Caco-2 (cell line): ENCODE results near the gene RGS16. TPM values are rescaled to one million over a fixed set of nuclear protein-coding genes. Genes with fewer than 3 reads are reported as not detected.

Experiments used
- BruUV-seq: library from RNA; stranded (reverse); fragments of 400-500 nt; replicated peaks from 2 replicates; lab custom pipeline; 2021; lab: Mats Ljungman, UMichigan
- CTCF ChIA-PET: fragments of 300-600 bp; sonication (Branson Sonifier 250); formaldehyde crosslinking; loops from one replicate; lab custom pipeline; 2022; ENCODE audit warnings: antibody characterized with exemption; lab: Charles Lee
- POLR2A ChIA-PET: fragments of 300-600 bp; sonication (Branson Sonifier 250); formaldehyde crosslinking; loops from one replicate; lab custom pipeline; 2022; ENCODE audit warnings: antibody characterized with exemption; lab: Charles Lee
- DNase-seq, 2 experiments: peaks; one replicate each; pipeline versions ENCODE4 v3.0.0 to v3.0.0-alpha.2; 2020 to 2022
- H3K27me3 ChIP-seq: replicated peaks from 2 replicates; pipeline ENCODE4 v1.6.0; 2011; ENCODE audit warnings: low read length; ENCODE audit not compliant: control insufficient read depth, insufficient read depth
- H3K36me3 ChIP-seq: 2 replicates; pipeline ENCODE4 v1.5.1; 2011; ENCODE audit warnings: low read length; ENCODE audit not compliant: control insufficient read depth, insufficient read depth
- H3K4me1 ChIP-seq: fragments of 250-450 bp; sonication (Bioruptor Pico); 2 replicates; pipeline ENCODE4 v1.5.1; 2020; ENCODE audit warnings: mild to moderate bottlenecking
- H3K4me3 ChIP-seq: 2 replicates; pipeline ENCODE4 v1.5.1; 2011; ENCODE audit warnings: low read depth, mild to moderate bottlenecking, control low read depth, low read length
- H3K9me3 ChIP-seq: fragments of 250-450 bp; sonication (Bioruptor Pico); 2 replicates; pipeline ENCODE4 v1.5.1; 2020; ENCODE audit warnings: mild to moderate bottlenecking, moderate library complexity
- H3K27ac Mint-ChIP-seq: one replicate; pipeline ENCODE4 v1.8.0; 2022; ENCODE audit warnings: mixed read lengths; ENCODE audit not compliant: unreplicated experiment
- H3K27me3 Mint-ChIP-seq: one replicate; pipeline ENCODE4 v1.8.0; 2022; ENCODE audit warnings: mixed read lengths; ENCODE audit not compliant: insufficient read depth, unreplicated experiment
- H3K36me3 Mint-ChIP-seq: one replicate; pipeline ENCODE4 v1.8.0; 2022; ENCODE audit warnings: mild to moderate bottlenecking, mixed read lengths; ENCODE audit not compliant: insufficient read depth, unreplicated experiment
- H3K4me1 Mint-ChIP-seq: one replicate; pipeline ENCODE4 v1.8.0; 2022; ENCODE audit warnings: low read depth, mixed read lengths; ENCODE audit not compliant: unreplicated experiment
- H3K4me3 Mint-ChIP-seq: one replicate; pipeline ENCODE4 v1.8.0; 2022; ENCODE audit warnings: mild to moderate bottlenecking, moderate library complexity, mixed read lengths; ENCODE audit not compliant: unreplicated experiment
- H3K9me3 Mint-ChIP-seq: one replicate; pipeline ENCODE4 v1.8.0; 2022; ENCODE audit warnings: mixed read lengths; ENCODE audit not compliant: unreplicated experiment
- intact Hi-C: fragments of 100-400 bp; cut with micrococcal nuclease; formaldehyde crosslinking; loops from one replicate; pipeline ENCODE4 v1.10.0; 2022; ENCODE audit not compliant: unreplicated experiment
- total RNA-seq: library from RNA; stranded (reverse); gene quantifications from 2 replicates; pipeline ENCODE4 v1.2.3, GENCODE V29; 2022
- TF ChIP-seq, protein P1 (sequence below), 2 experiments: fragments of 200-600 bp in 1 of 2; IDR thresholded peaks; 1 replicate in 1 of 2; 2 replicates in 1 of 2; pipeline versions ENCODE4 v1.5.1 to v1.8.0; 2011 to 2022; ENCODE audit warnings: antibody characterized with exemption in 1 of 2, control low read depth in 1 of 2, inconsistent platforms in 1 of 2, low read depth in 1 of 2, low read length in 1 of 2, mild to moderate bottlenecking in 1 of 2, moderate library complexity in 1 of 2; ENCODE audit not compliant: insufficient read depth in 1 of 2, severe bottlenecking in 1 of 2, unreplicated experiment in 1 of 2

Gene RGS16
- total RNA-seq, 1 experiment from 2014 or later, result 1.2 TPM

DNA sequence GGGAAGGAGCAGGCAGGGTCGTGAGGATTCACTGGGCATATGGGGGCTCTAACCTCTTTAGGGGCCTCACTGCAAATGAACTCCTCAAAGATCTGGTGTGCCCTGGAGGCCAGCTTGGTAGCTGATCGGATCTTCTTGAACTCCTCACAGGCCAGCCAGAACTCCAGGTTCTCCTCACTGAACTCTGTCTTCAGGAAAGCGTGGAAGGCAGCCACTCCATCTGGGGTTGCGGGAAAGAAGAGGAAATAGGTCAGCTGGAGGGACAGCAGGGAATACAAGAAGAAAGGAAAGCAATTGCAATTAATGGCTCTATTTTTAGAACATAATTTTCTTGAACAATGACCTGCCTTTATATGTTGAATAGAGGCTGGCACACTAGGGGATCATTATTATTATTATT is 2.3 kb downstream of the RGS16 start:
- no peaks in the 10 kb centered on the region for H3K9me3 Mint-ChIP-seq
- no TSS peak for BruUV-seq
- peaks cover 6% of the 10 kb centered on the region for H3K36me3 Mint-ChIP-seq
- H3K27me3 Mint-ChIP-seq, result no peaks in the 10 kb centered on the region
- TF ChIP-seq, protein P1, sequence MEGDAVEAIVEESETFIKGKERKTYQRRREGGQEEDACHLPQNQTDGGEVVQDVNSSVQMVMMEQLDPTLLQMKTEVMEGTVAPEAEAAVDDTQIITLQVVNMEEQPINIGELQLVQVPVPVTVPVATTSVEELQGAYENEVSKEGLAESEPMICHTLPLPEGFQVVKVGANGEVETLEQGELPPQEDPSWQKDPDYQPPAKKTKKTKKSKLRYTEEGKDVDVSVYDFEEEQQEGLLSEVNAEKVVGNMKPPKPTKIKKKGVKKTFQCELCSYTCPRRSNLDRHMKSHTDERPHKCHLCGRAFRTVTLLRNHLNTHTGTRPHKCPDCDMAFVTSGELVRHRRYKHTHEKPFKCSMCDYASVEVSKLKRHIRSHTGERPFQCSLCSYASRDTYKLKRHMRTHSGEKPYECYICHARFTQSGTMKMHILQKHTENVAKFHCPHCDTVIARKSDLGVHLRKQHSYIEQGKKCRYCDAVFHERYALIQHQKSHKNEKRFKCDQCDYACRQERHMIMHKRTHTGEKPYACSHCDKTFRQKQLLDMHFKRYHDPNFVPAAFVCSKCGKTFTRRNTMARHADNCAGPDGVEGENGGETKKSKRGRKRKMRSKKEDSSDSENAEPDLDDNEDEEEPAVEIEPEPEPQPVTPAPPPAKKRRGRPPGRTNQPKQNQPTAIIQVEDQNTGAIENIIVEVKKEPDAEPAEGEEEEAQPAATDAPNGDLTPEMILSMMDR (IDR thresholded peaks at IDR 0.05; ENCODE audit: insufficient read depth in 1 of 2, low read depth in 1 of 2, low read length in 1 of 2, severe bottlenecking in 1 of 2, unreplicated experiment in 1 of 2), result no peak
- intact Hi-C loops, result loop anchor here (1.0 kb wide), 2 partner anchors 156 to 180 kb away; no protein-coding TSS in a partner anchor
- Histone ChIP-seq H3K4me1 (peaks cover 5% of the 10 kb centered on the region; the same call in 1 of the 2 replicates), H3K27me3 (no peaks in the 10 kb centered on the region), H3K36me3 (peaks cover 3% of the 10 kb centered on the region), H3K9me3 (no peaks in the 10 kb centered on the region), H3K4me3 (no peak overlapping the region)
- ChIA-PET POLR2A (no interaction called here), CTCF (interaction anchor here (1.2 to 10.4 kb wide), 3 partner anchors 13 to 183 kb away, joined by 4 to 265 read pairs (median 10); partner anchors contain the start of gene RNASEL)
- no peak overlapping the region for H3K27ac Mint-ChIP-seq
- no peak overlapping the region for H3K4me3 Mint-ChIP-seq
- no peak for DNase-seq
- no peaks in the 10 kb centered on the region for H3K4me1 Mint-ChIP-seq

DNA sequence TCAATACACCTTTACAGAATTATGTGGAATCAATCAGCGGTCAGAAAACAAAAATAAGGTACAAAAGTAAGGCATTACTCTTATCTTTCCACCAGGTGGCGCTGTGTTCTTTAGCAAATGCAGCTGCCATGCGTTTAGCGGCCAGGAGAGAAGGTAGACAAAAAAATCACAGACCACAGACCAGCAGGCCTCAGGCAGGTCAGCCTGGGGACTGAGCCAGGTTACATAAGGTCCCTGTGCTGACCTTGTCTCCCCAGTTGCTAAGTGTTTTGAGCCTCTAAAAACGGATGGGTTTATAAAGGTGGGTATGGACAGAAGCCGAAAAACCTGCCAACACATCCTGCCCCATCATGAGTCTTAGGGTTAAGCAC is 2.8 kb downstream of the RGS16 start:
- Histone ChIP-seq H3K36me3 (peaks cover 3% of the 10 kb centered on the region), H3K27me3 (no peaks in the 10 kb centered on the region), H3K9me3 (no peaks in the 10 kb centered on the region), H3K4me1 (peaks cover 5% of the 10 kb centered on the region; the same call in 1 of the 2 replicates), H3K4me3 (no peak overlapping the region)
- ChIA-PET CTCF (interaction anchor here (1.2 to 10.4 kb wide), 4 partner anchors 10 to 183 kb away, joined by 4 to 265 read pairs (median 8); partner anchors contain the start of gene RNASEL), POLR2A (interaction anchor here (0.6 kb wide), 1 partner anchor 237 kb away, joined by 4 read pairs; no protein-coding TSS in a partner anchor)
- no peak overlapping the region for H3K27ac Mint-ChIP-seq
- no peaks in the 10 kb centered on the region for H3K4me1 Mint-ChIP-seq
- intact Hi-C loops, result loop anchor here (1.0 kb wide), 2 partner anchors 155 to 181 kb away; no protein-coding TSS in a partner anchor
- no peak overlapping the region for H3K4me3 Mint-ChIP-seq
- peaks cover 6% of the 10 kb centered on the region for H3K36me3 Mint-ChIP-seq
- no TSS peak for BruUV-seq
- peak; percentile 72 to 75 for DNase-seq
- H3K27me3 Mint-ChIP-seq, result no peaks in the 10 kb centered on the region
- TF ChIP-seq, protein P1 (IDR thresholded peaks at IDR 0.05; ENCODE audit: insufficient read depth in 1 of 2, low read depth in 1 of 2, low read length in 1 of 2, severe bottlenecking in 1 of 2, unreplicated experiment in 1 of 2), result peak; percentile 73 to 87
- no peaks in the 10 kb centered on the region for H3K9me3 Mint-ChIP-seq

DNA sequence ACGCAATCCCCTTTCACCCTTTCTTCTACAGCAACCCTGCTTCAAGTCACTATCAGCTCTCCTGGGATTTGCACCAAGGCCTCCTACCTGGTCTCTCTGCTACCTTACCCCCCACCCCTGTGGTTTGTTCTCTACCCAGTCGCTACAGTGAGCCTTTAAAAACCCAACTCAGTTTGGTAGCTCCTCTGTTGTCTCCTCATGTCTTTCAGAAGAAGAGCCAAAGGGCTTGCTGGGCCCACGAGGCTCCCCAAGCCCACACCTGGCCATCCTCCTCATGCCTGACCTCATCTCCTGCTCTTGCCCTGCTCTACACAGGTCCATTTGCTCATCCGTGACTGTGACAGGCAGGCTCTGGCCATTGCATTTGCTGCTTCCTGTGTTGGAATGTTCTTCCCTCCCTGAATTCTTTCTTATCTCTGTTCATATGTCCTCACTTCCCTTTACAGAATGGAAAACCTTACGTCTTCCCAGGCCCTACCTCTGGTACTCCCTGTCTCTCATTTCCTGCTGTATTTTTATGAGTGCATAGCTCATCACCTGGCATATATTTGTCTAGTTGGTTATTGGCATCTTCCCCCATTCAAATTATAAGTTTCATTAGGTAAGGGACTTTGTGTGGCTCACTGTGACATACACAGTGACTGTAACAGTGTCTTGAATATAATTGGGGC is 3.3 kb downstream of the RGS16 start:
- no TSS peak for BruUV-seq
- DNase-seq, result no peak
- Histone ChIP-seq H3K27me3 (no peaks in the 10 kb centered on the region), H3K4me1 (peaks cover 5% of the 10 kb centered on the region; the same call in 1 of the 2 replicates), H3K9me3 (no peaks in the 10 kb centered on the region), H3K4me3 (no peak overlapping the region), H3K36me3 (peaks cover 3% of the 10 kb centered on the region)
- CTCF ChIA-PET, result interaction anchor here (1.2 to 10.4 kb wide), 4 partner anchors 9 to 184 kb away, joined by 4 to 265 read pairs (median 8); partner anchors contain the start of gene RNASEL
- Mint-ChIP-seq H3K4me1 (no peaks in the 10 kb centered on the region), H3K4me3 (no peak overlapping the region), H3K27ac (no peak overlapping the region), H3K9me3 (no peaks in the 10 kb centered on the region), H3K27me3 (no peaks in the 10 kb centered on the region), H3K36me3 (peaks cover 6% of the 10 kb centered on the region)
- TF ChIP-seq, protein P1 (IDR thresholded peaks at IDR 0.05; ENCODE audit: insufficient read depth in 1 of 2, low read depth in 1 of 2, low read length in 1 of 2, severe bottlenecking in 1 of 2, unreplicated experiment in 1 of 2), result no peak
- intact Hi-C loops, result loop anchor here (1.0 kb wide), 2 partner anchors 155 to 181 kb away; no protein-coding TSS in a partner anchor
- POLR2A ChIA-PET, result interaction anchor here (0.6 kb wide), 1 partner anchor 237 kb away, joined by 4 read pairs; no protein-coding TSS in a partner anchor
